ENCODE measurements around the gene PCYOX1L. TPM values are rescaled to one million over a fixed set of nuclear protein-coding genes. Genes with fewer than 3 reads are reported as not detected.

Gene PCYOX1L, protein sequence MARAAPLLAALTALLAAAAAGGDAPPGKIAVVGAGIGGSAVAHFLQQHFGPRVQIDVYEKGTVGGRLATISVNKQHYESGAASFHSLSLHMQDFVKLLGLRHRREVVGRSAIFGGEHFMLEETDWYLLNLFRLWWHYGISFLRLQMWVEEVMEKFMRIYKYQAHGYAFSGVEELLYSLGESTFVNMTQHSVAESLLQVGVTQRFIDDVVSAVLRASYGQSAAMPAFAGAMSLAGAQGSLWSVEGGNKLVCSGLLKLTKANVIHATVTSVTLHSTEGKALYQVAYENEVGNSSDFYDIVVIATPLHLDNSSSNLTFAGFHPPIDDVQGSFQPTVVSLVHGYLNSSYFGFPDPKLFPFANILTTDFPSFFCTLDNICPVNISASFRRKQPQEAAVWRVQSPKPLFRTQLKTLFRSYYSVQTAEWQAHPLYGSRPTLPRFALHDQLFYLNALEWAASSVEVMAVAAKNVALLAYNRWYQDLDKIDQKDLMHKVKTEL
- 8.6 and 11.9 TPM in 2 replicates for total RNA-seq

- Histone ChIP-seq H3K27me3 (ENCODE audit: control insufficient read depth, insufficient read depth, low read length) (no peaks in the 10 kb centered on the region), H3K4me3 (ENCODE audit: low read depth, low read length) (peak within 1 kb of the TSS; percentile 73), H3K36me3 (ENCODE audit: control insufficient read depth, insufficient read depth, low read length) (no peaks in the 10 kb centered on the region)
- DNase-seq (ENCODE audit: low read depth): peak; percentile 79
- TF ChIP-seq, protein P1, sequence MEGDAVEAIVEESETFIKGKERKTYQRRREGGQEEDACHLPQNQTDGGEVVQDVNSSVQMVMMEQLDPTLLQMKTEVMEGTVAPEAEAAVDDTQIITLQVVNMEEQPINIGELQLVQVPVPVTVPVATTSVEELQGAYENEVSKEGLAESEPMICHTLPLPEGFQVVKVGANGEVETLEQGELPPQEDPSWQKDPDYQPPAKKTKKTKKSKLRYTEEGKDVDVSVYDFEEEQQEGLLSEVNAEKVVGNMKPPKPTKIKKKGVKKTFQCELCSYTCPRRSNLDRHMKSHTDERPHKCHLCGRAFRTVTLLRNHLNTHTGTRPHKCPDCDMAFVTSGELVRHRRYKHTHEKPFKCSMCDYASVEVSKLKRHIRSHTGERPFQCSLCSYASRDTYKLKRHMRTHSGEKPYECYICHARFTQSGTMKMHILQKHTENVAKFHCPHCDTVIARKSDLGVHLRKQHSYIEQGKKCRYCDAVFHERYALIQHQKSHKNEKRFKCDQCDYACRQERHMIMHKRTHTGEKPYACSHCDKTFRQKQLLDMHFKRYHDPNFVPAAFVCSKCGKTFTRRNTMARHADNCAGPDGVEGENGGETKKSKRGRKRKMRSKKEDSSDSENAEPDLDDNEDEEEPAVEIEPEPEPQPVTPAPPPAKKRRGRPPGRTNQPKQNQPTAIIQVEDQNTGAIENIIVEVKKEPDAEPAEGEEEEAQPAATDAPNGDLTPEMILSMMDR (IDR thresholded peaks at IDR 0.05; ENCODE audit: insufficient read depth, low read length, poor library complexity, severe bottlenecking): no peak
These were observed at the start of gene PCYOX1L for GRCh38 chr5:149357370-149358293. Gene PCYOX1L (plus strand): TSS chr5:149358046. CDS start chr5:149358069, 23 bp downstream.

GRCh38 chr5:149309354-149309753 is 48.5 kb upstream of the PCYOX1L start:
- no peak overlapping the region for H3K4me3 ChIP-seq (ENCODE audit: low read depth, low read length)
- H3K36me3 ChIP-seq (ENCODE audit: control insufficient read depth, insufficient read depth, low read length): no peaks in the 10 kb centered on the region
- H3K27me3 ChIP-seq (ENCODE audit: control insufficient read depth, insufficient read depth, low read length): no peaks in the 10 kb centered on the region
- DNase-seq (ENCODE audit: low read depth): no peak
- TF ChIP-seq, protein P1 (IDR thresholded peaks at IDR 0.05; ENCODE audit: insufficient read depth, low read length, poor library complexity, severe bottlenecking): no peak

DNA sequence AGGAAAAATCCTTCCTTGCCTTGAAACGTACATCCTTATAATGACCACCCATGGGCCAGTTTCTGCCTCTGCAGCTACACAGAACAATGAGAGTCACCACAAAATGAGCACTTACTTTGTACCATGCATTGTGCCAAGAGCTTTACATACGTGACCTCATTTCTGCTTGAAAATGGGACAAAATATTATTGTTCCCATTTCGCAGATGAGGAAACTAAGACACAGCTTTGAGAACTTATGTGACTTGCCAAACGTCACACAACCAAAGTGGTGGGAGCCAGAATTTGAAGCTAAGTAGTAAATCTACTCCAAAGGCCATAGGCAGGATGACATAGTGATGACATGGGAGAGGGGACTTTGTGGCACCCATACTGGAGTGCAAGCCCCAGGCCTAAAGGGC is 47.4 kb upstream of the PCYOX1L start:
- Histone ChIP-seq H3K27me3 (ENCODE audit: control insufficient read depth, insufficient read depth, low read length) (no peaks in the 10 kb centered on the region), H3K36me3 (ENCODE audit: control insufficient read depth, insufficient read depth, low read length) (no peaks in the 10 kb centered on the region), H3K4me3 (ENCODE audit: low read depth, low read length) (no peak overlapping the region)
- TF ChIP-seq, protein P1 (IDR thresholded peaks at IDR 0.05; ENCODE audit: insufficient read depth, low read length, poor library complexity, severe bottlenecking): no peak
- DNase-seq (ENCODE audit: low read depth): no peak

DNA sequence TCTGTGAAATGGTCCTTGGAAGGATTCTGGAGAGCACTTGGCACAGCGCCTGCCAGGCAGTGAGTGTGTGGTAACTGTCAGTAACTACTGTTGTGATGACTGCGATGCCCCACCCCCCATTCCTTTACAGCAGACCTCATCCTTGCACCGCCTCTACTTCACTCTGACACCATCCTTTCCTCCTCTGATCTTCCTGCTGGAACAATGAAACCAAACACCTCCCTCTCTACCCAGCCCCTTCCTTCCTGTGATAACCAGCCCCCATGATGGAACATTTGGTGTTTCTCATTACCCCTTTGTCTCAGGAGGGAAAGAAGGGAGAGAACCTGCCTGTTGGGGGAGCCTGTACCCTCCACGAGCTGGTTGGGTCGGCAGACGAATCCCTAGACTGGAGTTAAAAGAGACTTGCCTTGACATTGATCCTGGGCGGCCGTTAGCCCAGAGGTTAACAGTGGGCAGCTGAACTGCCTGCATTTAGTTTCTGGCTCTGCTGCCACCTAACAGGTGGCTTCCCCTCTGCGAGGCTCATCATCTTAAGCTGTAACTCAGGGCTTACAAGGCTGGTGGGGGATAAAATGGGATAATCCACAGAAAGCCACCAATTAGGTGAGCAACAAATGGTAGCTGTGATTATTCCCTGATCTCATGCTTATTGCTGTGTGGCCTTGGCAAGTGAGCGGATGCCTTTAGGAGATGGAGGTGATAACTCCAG is 46.7 kb upstream of the PCYOX1L start:
- peak; percentile 65 for DNase-seq (ENCODE audit: low read depth)

More for the DNA sequence above, 46.7 kb upstream of the PCYOX1L start:
- no peak overlapping the region for H3K4me3 ChIP-seq (ENCODE audit: low read depth, low read length)
- no peaks in the 10 kb centered on the region for H3K27me3 ChIP-seq (ENCODE audit: control insufficient read depth, insufficient read depth, low read length)
- no peaks in the 10 kb centered on the region for H3K36me3 ChIP-seq (ENCODE audit: control insufficient read depth, insufficient read depth, low read length)
- TF ChIP-seq, protein P1 (IDR thresholded peaks at IDR 0.05; ENCODE audit: insufficient read depth, low read length, poor library complexity, severe bottlenecking): no peak
